OCI-LY3 (cell line): Measurements from ENCODE around the gene MAGI2.

Experiments
- CTCF ChIP-seq: fragments of 200-600, 300-600 bp; sonication (generic); IDR thresholded peaks from 2 replicates; pipeline ENCODE4 v1.5.1; 2014; ENCODE audit warnings: antibody characterized with exemption, low read length, low read depth
- EZH2phosphoT487 ChIP-seq: fragments of 200-600 bp; shearing (Covaris generic); IDR thresholded peaks from 2 replicates; pipeline ENCODE4 v1.6.1; 2018; ENCODE audit warnings: antibody characterized with exemption, mixed run types, low read depth

DNA sequence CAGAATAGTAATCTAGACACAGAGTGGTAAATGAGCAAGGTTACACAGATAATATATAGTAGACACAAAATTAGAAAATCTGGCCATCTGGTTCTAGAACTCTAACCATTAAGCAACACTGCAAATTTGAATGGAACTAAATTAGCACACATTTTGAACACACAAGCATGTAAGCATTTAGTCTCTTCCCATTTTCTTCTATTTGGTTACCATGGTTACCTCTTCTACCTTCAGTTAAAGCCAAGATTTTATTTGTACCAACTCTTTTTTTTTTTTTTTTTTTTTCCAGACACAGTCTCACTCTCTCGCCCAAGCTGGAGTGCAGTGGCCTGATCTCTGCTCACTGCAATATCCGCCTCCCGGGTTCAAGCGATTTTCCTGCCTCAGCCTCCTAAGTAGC, 790.5 kb downstream of the MAGI2 start:
- TF ChIP-seq CTCF (no peak), EZH2phosphoT487 (no peak)
